DOHH2 (cell line): Measurements from ENCODE around the gene RPL21.

ENCODE experiments used
- EZH2phosphoT487 ChIP-seq: fragments of 200-600 bp; sonication (generic); IDR thresholded peaks from 2 replicates; pipeline ENCODE4 v1.6.1; 2017; ENCODE audit warnings: borderline replicate concordance, mild to moderate bottlenecking, antibody characterized with exemption, low read length, moderate library complexity, mixed read lengths
- TF ChIP-seq, protein P1 (sequence below): fragments of 200-600 bp; sonication (generic); IDR thresholded peaks from one replicate; pipeline ENCODE4 v1.5.1; 2014; ENCODE audit warnings: antibody characterized with exemption, mild to moderate bottlenecking, low read depth, low read length; ENCODE audit not compliant: poor library complexity, severe bottlenecking

DNA sequence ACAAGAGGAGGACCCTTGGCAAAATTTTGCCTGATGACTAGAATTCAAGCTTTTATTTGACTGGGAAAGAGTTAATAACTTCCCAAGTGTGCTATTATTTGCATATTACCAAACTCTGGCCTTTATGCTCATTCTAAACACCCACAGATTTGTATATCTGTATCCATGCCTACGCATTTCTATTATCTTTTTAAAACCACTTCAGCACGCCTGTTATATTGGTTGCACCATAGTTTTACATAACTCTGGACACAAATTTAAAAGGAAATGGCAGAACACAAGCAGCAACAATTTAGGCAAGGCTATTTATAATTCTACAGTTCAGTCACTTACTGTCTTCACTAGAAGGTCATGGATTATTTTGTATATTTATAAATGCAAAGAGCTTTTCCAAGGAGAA lies 15.6 kb downstream of the RPL21 start:
- TF ChIP-seq, protein P1, sequence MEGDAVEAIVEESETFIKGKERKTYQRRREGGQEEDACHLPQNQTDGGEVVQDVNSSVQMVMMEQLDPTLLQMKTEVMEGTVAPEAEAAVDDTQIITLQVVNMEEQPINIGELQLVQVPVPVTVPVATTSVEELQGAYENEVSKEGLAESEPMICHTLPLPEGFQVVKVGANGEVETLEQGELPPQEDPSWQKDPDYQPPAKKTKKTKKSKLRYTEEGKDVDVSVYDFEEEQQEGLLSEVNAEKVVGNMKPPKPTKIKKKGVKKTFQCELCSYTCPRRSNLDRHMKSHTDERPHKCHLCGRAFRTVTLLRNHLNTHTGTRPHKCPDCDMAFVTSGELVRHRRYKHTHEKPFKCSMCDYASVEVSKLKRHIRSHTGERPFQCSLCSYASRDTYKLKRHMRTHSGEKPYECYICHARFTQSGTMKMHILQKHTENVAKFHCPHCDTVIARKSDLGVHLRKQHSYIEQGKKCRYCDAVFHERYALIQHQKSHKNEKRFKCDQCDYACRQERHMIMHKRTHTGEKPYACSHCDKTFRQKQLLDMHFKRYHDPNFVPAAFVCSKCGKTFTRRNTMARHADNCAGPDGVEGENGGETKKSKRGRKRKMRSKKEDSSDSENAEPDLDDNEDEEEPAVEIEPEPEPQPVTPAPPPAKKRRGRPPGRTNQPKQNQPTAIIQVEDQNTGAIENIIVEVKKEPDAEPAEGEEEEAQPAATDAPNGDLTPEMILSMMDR = no peak
- no peak for TF ChIP-seq EZH2phosphoT487
